ENCODE measurements around the gene ISL2.

The ISL2 gene

DNA sequence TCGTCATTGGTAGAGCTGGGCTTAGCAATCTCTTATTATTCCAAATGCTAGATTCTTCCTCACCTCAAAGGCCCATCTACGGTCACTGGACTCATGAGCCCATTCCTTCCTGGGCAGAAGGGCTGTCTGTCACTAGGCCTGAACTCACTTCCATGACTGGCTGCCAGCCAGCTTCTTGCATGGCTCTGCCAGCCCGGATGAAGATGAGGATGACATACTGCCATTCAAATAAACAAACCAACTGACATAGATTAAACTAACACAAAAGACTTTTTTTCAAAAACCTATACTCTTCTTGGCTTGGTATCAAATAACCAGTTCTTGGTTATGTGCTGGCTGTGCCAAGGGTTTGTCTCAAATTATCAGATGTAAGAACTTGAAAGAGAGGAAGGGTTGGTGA, 23.8 kb downstream of the ISL2 start:
- Histone ChIP-seq H3K27me3 (ENCODE audit: control insufficient read depth in 1 of 2, insufficient read depth in 2 of 2, low read length in 2 of 2) (no peaks in the 10 kb centered on the region), H3K9me3 (ENCODE audit: low read length) (no peaks in the 10 kb centered on the region), H3K27ac (ENCODE audit: low read depth, low read length) (no peak overlapping the region), H3K9ac (ENCODE audit: low read length) (no peak overlapping the region), H3K36me3 (ENCODE audit: insufficient read depth, low read length) (no peaks in the 10 kb centered on the region), H3K4me1 (ENCODE audit: insufficient read depth, low read length) (no peaks in the 10 kb centered on the region), H3K4me3 (ENCODE audit: low read depth in 1 of 2, low read length in 2 of 2) (no peak overlapping the region)

DNA sequence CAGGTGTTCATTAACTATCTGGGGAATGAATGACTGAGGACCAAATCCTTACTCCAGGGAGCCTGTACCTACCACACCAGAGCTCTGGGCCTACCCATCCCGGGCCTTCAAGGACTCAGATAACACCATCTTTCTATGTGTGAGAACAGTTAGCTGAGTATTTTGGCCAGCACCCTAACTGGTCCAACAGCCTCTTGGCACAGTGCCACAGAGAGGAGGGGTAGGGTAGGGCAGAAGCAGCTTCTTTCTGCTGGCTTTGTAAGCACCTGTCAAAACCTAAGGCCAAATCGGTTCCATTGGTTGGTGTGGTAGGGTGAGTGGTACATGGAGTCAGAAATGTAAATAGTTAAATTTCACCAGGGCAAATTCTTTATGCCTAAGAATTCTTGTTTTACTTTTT, 26.7 kb downstream of the ISL2 start:
- Histone ChIP-seq H3K9ac (ENCODE audit: low read length) (no peak overlapping the region), H3K4me3 (ENCODE audit: low read depth in 1 of 2, low read length in 2 of 2) (no peak overlapping the region), H3K27me3 (ENCODE audit: control insufficient read depth in 1 of 2, insufficient read depth in 2 of 2, low read length in 2 of 2) (no peaks in the 10 kb centered on the region), H3K36me3 (ENCODE audit: insufficient read depth, low read length) (no peaks in the 10 kb centered on the region), H3K9me3 (ENCODE audit: low read length) (no peaks in the 10 kb centered on the region), H3K4me1 (ENCODE audit: insufficient read depth, low read length) (no peaks in the 10 kb centered on the region), H3K27ac (ENCODE audit: low read depth, low read length) (no peak overlapping the region)

DNA sequence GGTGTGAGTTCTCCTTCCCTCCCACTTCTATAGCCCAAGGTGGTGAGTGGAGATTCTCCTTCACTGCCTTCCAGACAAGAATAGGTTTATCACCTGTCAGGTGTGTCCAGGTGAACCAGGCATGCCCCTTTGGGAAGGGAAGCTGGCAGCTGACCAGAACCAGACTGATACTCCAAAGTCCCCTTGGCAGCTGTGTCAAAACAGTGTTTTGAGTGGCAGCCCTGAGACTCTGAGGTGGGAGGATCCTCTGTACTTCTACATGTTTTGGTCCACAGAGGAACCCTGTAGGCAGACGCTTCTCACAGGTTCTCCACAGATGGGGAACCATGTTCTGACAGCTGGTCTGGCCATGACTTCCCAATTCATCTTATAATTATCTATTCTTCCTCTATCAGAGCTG, 30.1 kb downstream of the ISL2 start:
- Histone ChIP-seq H3K36me3 (ENCODE audit: insufficient read depth, low read length) (no peaks in the 10 kb centered on the region), H3K4me3 (ENCODE audit: low read depth in 1 of 2, low read length in 2 of 2) (no peak overlapping the region), H3K27me3 (ENCODE audit: control insufficient read depth in 1 of 2, insufficient read depth in 2 of 2, low read length in 2 of 2) (no peaks in the 10 kb centered on the region), H3K4me1 (ENCODE audit: insufficient read depth, low read length) (no peaks in the 10 kb centered on the region), H3K9me3 (ENCODE audit: low read length) (no peaks in the 10 kb centered on the region), H3K27ac (ENCODE audit: low read depth, low read length) (no peak overlapping the region), H3K9ac (ENCODE audit: low read length) (no peak overlapping the region)

DNA sequence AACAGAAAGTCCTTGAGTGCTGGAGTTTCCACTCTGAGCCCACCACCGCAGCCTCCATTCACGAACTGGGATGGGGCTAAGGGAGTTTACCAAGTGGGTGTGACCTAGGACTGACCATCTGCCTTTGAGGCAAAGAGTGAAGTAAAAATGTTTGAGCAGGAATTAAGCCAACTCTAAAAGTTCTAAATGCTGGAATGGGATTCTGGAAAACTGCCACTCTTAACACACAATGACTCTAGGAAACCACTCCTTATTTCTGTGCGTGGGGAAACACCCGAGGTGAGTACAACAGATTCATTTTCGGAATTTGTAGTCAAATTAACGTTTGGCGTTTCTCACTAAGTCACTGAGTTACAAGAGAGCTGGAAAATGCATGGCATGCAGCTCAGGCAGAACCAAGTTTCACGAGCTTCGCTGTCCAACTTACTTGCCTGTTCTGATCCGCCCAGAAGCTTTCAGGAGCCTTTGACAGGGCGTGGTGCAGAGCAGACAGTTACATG, 31.6 kb downstream of the ISL2 start:
- Histone ChIP-seq H3K4me3 (ENCODE audit: low read depth in 1 of 2, low read length in 2 of 2) (no peak overlapping the region), H3K9me3 (ENCODE audit: low read length) (no peaks in the 10 kb centered on the region)

DNA sequence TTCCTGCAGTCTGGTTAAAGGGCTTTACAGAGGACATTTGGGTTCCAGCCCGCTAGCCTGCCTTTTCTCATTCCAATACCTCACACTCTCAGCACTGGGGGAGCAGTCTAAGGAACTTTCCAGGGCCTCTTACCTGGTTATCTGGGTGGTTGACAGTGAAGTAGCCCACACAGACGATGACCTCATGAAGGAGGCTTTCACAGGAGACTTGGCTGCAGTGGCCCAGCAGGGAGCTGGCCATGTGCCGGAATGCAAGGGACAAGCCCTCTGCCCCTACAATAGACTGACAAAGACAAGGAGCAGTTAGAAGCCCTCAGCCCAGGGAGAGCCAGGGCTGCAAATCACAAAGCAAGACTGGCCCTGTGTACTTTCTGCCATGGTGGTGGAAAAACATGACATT, 39.5 kb downstream of the ISL2 start:
- H3K4me1 ChIP-seq (ENCODE audit: insufficient read depth, low read length): no peaks in the 10 kb centered on the region
- H3K4me3 ChIP-seq (ENCODE audit: low read depth in 1 of 2, low read length in 2 of 2): no peak overlapping the region
- H3K27ac ChIP-seq (ENCODE audit: low read depth, low read length): no peak overlapping the region
- no peaks in the 10 kb centered on the region for H3K27me3 ChIP-seq (ENCODE audit: control insufficient read depth in 1 of 2, insufficient read depth in 2 of 2, low read length in 2 of 2)
- peaks cover 8% of the 10 kb centered on the region for H3K36me3 ChIP-seq (ENCODE audit: insufficient read depth, low read length)
- no peak overlapping the region for H3K9ac ChIP-seq (ENCODE audit: low read length)
- H3K9me3 ChIP-seq (ENCODE audit: low read length): no peaks in the 10 kb centered on the region

More for the DNA sequence above, 31.6 kb downstream of the ISL2 start:
- Histone ChIP-seq H3K27me3 (ENCODE audit: control insufficient read depth in 1 of 2, insufficient read depth in 2 of 2, low read length in 2 of 2) (no peaks in the 10 kb centered on the region), H3K27ac (ENCODE audit: low read depth, low read length) (no peak overlapping the region), H3K9ac (ENCODE audit: low read length) (no peak overlapping the region), H3K36me3 (ENCODE audit: insufficient read depth, low read length) (peaks cover 8% of the 10 kb centered on the region), H3K4me1 (ENCODE audit: insufficient read depth, low read length) (no peaks in the 10 kb centered on the region)

DNA sequence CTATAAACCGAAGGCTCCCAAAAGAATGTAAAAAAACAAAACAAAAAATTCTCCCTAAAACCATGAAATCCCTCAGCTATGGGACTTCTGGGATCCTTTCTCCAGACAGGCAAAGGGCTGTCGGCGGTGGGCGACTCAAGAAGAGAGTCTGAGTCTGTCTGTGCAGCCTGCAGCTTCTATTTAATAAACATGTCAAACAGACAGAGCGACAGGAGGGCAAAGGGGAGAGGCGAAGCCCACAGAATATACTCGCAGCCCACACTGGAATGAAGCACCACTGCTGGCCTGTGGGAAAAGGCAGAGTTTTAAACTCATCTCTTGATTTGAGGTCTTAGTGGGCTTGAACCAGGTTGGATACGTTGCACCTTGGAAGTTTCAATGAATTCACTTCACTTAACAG, 40.2 kb downstream of the ISL2 start:
- Histone ChIP-seq H3K4me3 (ENCODE audit: low read depth in 1 of 2, low read length in 2 of 2) (no peak overlapping the region), H3K9me3 (ENCODE audit: low read length) (no peaks in the 10 kb centered on the region), H3K27me3 (ENCODE audit: control insufficient read depth in 1 of 2, insufficient read depth in 2 of 2, low read length in 2 of 2) (no peaks in the 10 kb centered on the region), H3K4me1 (ENCODE audit: insufficient read depth, low read length) (no peaks in the 10 kb centered on the region), H3K9ac (ENCODE audit: low read length) (no peak overlapping the region), H3K36me3 (ENCODE audit: insufficient read depth, low read length) (peaks cover 8% of the 10 kb centered on the region), H3K27ac (ENCODE audit: low read depth, low read length) (no peak overlapping the region)

DNA sequence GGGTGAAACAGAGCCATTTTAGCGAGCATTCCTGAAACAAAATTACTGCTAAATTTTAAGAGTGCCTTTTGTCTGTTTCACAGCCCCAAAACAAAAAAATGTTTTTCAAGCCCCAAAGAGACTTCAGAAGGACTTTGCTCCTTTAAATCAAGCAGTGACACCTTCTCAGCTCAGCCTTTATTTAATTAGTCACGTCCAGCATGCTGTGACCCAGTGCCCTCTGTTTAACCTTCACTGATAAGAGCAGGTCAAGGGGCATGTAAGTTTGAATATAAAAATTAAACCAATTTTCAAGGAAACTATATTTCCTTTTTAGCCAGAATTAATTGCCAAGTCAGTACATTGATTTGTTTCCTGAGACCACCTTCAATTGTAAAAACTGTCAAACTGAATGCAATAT, 40.6 kb downstream of the ISL2 start:
- Histone ChIP-seq H3K36me3 (ENCODE audit: insufficient read depth, low read length) (peaks cover 5% of the 10 kb centered on the region), H3K9me3 (ENCODE audit: low read length) (no peaks in the 10 kb centered on the region), H3K27me3 (ENCODE audit: control insufficient read depth in 1 of 2, insufficient read depth in 2 of 2, low read length in 2 of 2) (no peaks in the 10 kb centered on the region), H3K9ac (ENCODE audit: low read length) (no peak overlapping the region), H3K27ac (ENCODE audit: low read depth, low read length) (no peak overlapping the region), H3K4me1 (ENCODE audit: insufficient read depth, low read length) (no peaks in the 10 kb centered on the region), H3K4me3 (ENCODE audit: low read depth in 1 of 2, low read length in 2 of 2) (no peak overlapping the region)

DNA sequence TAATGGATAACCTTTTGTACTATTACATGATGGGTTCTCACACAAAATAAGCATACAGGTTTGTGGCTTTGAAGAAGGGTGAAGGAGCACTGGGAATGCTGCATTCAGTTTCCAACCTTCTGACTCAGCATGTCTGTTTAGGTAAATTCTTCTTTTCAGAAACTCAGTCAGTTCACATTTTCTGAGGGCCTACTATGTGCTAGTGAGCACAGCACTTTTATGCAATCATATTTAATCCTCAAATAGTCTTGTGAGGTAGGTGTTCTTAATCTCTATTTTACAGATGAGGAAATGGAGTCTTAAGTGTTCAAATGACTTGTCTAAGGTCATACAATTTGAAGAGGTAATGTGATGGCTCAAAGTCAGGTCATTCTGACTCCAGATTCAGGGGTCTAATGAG, 41.2 kb downstream of the ISL2 start:
- Histone ChIP-seq H3K27ac (ENCODE audit: low read depth, low read length) (no peak overlapping the region), H3K36me3 (ENCODE audit: insufficient read depth, low read length) (no peaks in the 10 kb centered on the region), H3K27me3 (ENCODE audit: control insufficient read depth in 1 of 2, insufficient read depth in 2 of 2, low read length in 2 of 2) (no peaks in the 10 kb centered on the region), H3K4me1 (ENCODE audit: insufficient read depth, low read length) (no peaks in the 10 kb centered on the region), H3K9ac (ENCODE audit: low read length) (no peak overlapping the region), H3K4me3 (ENCODE audit: low read depth in 1 of 2, low read length in 2 of 2) (no peak overlapping the region), H3K9me3 (ENCODE audit: low read length) (no peaks in the 10 kb centered on the region)

DNA sequence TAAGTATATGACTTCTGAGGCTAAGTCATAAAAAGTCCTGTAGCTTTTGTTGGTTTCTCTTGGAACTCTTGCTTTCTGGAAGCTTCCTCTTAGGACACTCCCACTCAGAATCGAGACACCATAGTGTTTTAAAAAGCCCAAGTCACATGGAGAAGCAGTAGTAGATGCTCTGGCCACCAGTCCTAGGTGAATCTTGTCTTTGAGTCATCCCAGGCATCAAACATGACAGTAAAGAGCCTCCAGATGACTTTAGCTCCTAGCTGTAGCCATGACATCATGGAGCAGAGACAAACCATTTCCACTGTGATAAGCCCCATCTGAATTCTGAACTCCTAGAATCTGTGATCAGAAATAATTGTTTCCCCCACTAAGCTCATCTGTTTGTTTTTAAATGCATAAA, 42.1 kb downstream of the ISL2 start:
- Histone ChIP-seq H3K9me3 (ENCODE audit: low read length) (no peaks in the 10 kb centered on the region), H3K27me3 (ENCODE audit: control insufficient read depth in 1 of 2, insufficient read depth in 2 of 2, low read length in 2 of 2) (no peaks in the 10 kb centered on the region), H3K27ac (ENCODE audit: low read depth, low read length) (no peak overlapping the region), H3K9ac (ENCODE audit: low read length) (no peak overlapping the region), H3K36me3 (ENCODE audit: insufficient read depth, low read length) (no peaks in the 10 kb centered on the region), H3K4me3 (ENCODE audit: low read depth in 1 of 2, low read length in 2 of 2) (no peak overlapping the region), H3K4me1 (ENCODE audit: insufficient read depth, low read length) (no peaks in the 10 kb centered on the region)

DNA sequence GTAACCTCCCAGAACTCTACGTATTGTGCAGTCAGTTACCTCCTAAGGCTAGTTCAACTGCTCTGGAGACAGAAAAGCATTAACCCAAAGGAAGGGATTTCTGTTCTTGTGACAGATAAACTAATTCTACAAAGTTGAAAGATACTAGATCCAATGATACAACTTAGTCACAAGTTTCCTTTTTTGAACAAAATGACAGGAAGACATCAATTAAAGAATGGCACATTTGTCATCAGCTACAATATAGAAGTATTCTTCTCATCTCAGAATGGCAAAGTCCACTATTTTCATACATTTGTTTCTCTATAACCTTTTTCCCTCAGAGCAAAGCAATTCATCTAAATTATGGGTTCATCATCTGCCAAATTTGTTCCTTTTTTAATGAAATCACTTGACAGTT, 43.7 kb downstream of the ISL2 start:
- no peaks in the 10 kb centered on the region for H3K9me3 ChIP-seq (ENCODE audit: low read length)
- H3K36me3 ChIP-seq (ENCODE audit: insufficient read depth, low read length): no peaks in the 10 kb centered on the region
- no peak overlapping the region for H3K27ac ChIP-seq (ENCODE audit: low read depth, low read length)
- no peak overlapping the region for H3K9ac ChIP-seq (ENCODE audit: low read length)
- H3K4me1 ChIP-seq (ENCODE audit: insufficient read depth, low read length): no peaks in the 10 kb centered on the region
- H3K4me3 ChIP-seq (ENCODE audit: low read depth in 1 of 2, low read length in 2 of 2): no peak overlapping the region
- H3K27me3 ChIP-seq (ENCODE audit: control insufficient read depth in 1 of 2, insufficient read depth in 2 of 2, low read length in 2 of 2): no peaks in the 10 kb centered on the region

DNA sequence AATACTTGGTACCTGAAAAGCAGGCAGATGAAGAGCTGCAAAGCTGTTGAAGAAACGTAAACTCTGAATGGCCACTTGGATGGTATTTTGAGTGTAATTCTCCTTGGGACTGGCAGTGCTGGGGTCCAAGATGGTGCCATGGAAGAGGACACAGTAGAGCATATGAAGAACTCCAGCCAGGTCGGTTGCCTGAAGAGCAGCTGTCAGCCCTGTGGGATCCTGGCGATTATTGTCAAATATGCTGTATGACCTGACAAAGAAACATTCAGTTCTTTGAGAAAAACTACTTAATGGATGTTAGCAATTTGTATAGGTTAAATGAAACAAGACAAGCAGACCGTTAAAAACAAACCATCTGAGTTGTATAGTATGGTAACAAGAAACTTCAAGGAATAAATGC, 44.8 kb downstream of the ISL2 start:
- H3K4me1 ChIP-seq (ENCODE audit: insufficient read depth, low read length): no peaks in the 10 kb centered on the region
- H3K27me3 ChIP-seq (ENCODE audit: control insufficient read depth in 1 of 2, insufficient read depth in 2 of 2, low read length in 2 of 2): no peaks in the 10 kb centered on the region
- no peak overlapping the region for H3K4me3 ChIP-seq (ENCODE audit: low read depth in 1 of 2, low read length in 2 of 2)
- no peaks in the 10 kb centered on the region for H3K36me3 ChIP-seq (ENCODE audit: insufficient read depth, low read length)
- no peak overlapping the region for H3K9ac ChIP-seq (ENCODE audit: low read length)
- H3K9me3 ChIP-seq (ENCODE audit: low read length): no peaks in the 10 kb centered on the region
- H3K27ac ChIP-seq (ENCODE audit: low read depth, low read length): no peak overlapping the region

DNA sequence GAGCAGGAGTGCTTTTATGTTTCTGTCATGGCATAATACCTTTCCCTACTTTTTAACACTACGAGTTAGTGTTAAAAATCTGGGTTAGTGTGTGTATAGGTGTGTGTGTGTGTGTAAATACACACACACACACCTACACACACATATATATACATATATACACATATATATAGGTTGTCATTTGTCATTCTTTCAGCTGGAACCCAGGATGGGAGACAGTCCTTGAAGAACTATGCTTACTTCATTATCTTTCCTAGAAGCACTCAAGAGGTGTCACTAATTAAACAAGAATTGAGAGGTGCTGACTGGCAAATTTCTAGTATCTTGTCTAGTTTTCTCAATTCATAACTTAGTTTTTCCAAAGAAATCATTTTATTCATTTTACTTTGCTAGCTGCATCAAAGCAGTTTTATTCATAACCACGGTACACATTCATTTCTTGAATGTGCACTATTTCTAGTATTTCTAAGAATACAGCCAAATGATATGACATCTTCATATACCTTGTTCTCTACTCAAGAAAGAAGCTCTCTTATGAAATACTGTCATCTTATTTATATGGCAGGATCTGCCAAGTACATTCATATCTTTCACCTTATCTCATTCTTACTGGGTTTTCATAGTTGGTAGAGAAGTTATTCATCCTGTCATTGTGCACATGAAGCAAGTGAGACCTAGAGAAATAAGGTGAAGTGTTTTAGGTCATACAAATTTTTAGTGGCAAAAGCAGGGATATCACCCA, 46.6 kb downstream of the ISL2 start:
- Histone ChIP-seq H3K4me1 (ENCODE audit: insufficient read depth, low read length) (no peaks in the 10 kb centered on the region), H3K36me3 (ENCODE audit: insufficient read depth, low read length) (no peaks in the 10 kb centered on the region), H3K27me3 (ENCODE audit: control insufficient read depth in 1 of 2, insufficient read depth in 2 of 2, low read length in 2 of 2) (no peaks in the 10 kb centered on the region), H3K27ac (ENCODE audit: low read depth, low read length) (no peak overlapping the region), H3K4me3 (ENCODE audit: low read depth in 1 of 2, low read length in 2 of 2) (no peak overlapping the region), H3K9me3 (ENCODE audit: low read length) (no peaks in the 10 kb centered on the region), H3K9ac (ENCODE audit: low read length) (no peak overlapping the region)

All from muscle layer of colon (tissue), 2 donors.